GM19452 (cell line): ENCODE data around the gene TMEM222.

Source experiments
- ATAC-seq: cut with Tn5 transposase; IDR thresholded peaks from one replicate; pipeline ENCODE4 v1.9.1; 2021; ENCODE audit not compliant: unreplicated experiment

The TMEM222 gene

GRCh38 chr1:27306071-27306470, 15.9 kb upstream of the TMEM222 start:
- no peak for ATAC-seq

GRCh38 chr1:27306892-27307761, 14.8 kb upstream of the TMEM222 start:
- ATAC-seq: no peak

- no peak for ATAC-seq
Measured at GRCh38 chr1:27307874-27308598, 13.9 kb upstream of the TMEM222 start.

- ATAC-seq: no peak
Measured at GRCh38 chr1:27314169-27314568, 7.8 kb upstream of the TMEM222 start.

- ATAC-seq: no peak
Measured at GRCh38 chr1:27314737-27315136, 7.2 kb upstream of the TMEM222 start.

GRCh38 chr1:27316860-27317259, 5.1 kb upstream of the TMEM222 start:
- ATAC-seq: no peak

GRCh38 chr1:27318136-27318535, 3.8 kb upstream of the TMEM222 start:
- no peak for ATAC-seq

- no peak for ATAC-seq
Measured at GRCh38 chr1:27318596-27318995, 3.4 kb upstream of the TMEM222 start.

- no peak for ATAC-seq
Measured at GRCh38 chr1:27322569-27323240, 742 bp downstream of the TMEM222 start.

GRCh38 chr1:27325286-27325685, 3.3 kb downstream of the TMEM222 start:
- no peak for ATAC-seq

- ATAC-seq: no peak
Measured at GRCh38 chr1:27327964-27328363, 6.0 kb downstream of the TMEM222 start.

GRCh38 chr1:27330786-27331185, 8.8 kb downstream of the TMEM222 start:
- no peak for ATAC-seq

GRCh38 chr1:27331426-27331825, 9.5 kb downstream of the TMEM222 start:
- no peak for ATAC-seq

- no peak for ATAC-seq
Measured at GRCh38 chr1:27331922-27332321, 10.0 kb downstream of the TMEM222 start.

GRCh38 chr1:27332536-27333281, 10.7 kb downstream of the TMEM222 start:
- no peak for ATAC-seq

GRCh38 chr1:27333717-27334279, 11.8 kb downstream of the TMEM222 start:
- ATAC-seq: no peak

- ATAC-seq: no peak
Measured at GRCh38 chr1:27335506-27336422, 13.8 kb downstream of the TMEM222 start.

- ATAC-seq: no peak
Measured at GRCh38 chr1:27336756-27337155, 14.8 kb downstream of the TMEM222 start.

GRCh38 chr1:27338751-27339150, 16.8 kb downstream of the TMEM222 start:
- ATAC-seq: no peak

GRCh38 chr1:27339213-27339612, 17.2 kb downstream of the TMEM222 start:
- ATAC-seq: no peak
